22Rv1 (cell line): ENCODE results near the gene APBA3.

Experiments
- H3K27ac ChIP-seq: fragments of 450-650 bp; 2 replicates; pipeline ENCODE4 v1.5.1; 2017
- CTCF ChIP-seq: fragments of 450-650 bp; IDR thresholded peaks from 2 replicates; pipeline ENCODE4 v1.5.1; 2017; ENCODE audit warnings: mild to moderate bottlenecking
- ZFX ChIP-seq: fragments of 450-650 bp; IDR thresholded peaks from 2 replicates; pipeline ENCODE4 v1.6.1; 2017; ENCODE audit warnings: antibody characterized with exemption, borderline replicate concordance

The APBA3 gene

GRCh38 chr19:3774621-3775373, 13.3 kb upstream of the APBA3 start:
- TF ChIP-seq ZFX (no peak), CTCF (no peak)
- no peak overlapping the region for H3K27ac ChIP-seq

- TF ChIP-seq ZFX (no peak), CTCF (no peak)
- no peak overlapping the region for H3K27ac ChIP-seq
Observed at GRCh38 chr19:3773814-3774515, 12.5 kb upstream of the APBA3 start.

GRCh38 chr19:3771906-3772455, 10.5 kb upstream of the APBA3 start, which contains the start of gene RAX2:
TSS of gene RAX2 (minus strand) at chr19:3772228. CDS start at chr19:3771742, 486 bp downstream.
- no peak within 1 kb of the TSS for H3K27ac ChIP-seq
- TF ChIP-seq ZFX (no peak), CTCF (no peak)

GRCh38 chr19:3771000-3771905, 9.8 kb upstream of the APBA3 start:
- no peak overlapping the region for H3K27ac ChIP-seq
- TF ChIP-seq CTCF (no peak), ZFX (no peak)

- H3K27ac ChIP-seq: no peak overlapping the region
Observed at GRCh38 chr19:3770136-3770999, 8.9 kb upstream of the APBA3 start.

More at GRCh38 chr19:3770136-3770999, 8.9 kb upstream of the APBA3 start:
- TF ChIP-seq CTCF (no peak), ZFX (no peak)
